HepG2 (cell line): Measurements from ENCODE around the gene PHAX. TPM values are rescaled to one million over a fixed set of nuclear protein-coding genes. Genes with fewer than 3 reads are reported as not detected.

Experiments used
- ELF4 ChIP-seq: sonication (generic); formaldehyde crosslinking; IDR thresholded peaks from 2 replicates; pipeline ENCODE4 v1.5.0; 2020; ENCODE audit warnings: missing genetic modification reagents, mild to moderate bottlenecking, moderate library complexity, borderline replicate concordance
- HOMEZ ChIP-seq: IDR thresholded peaks from 2 replicates; pipeline ENCODE4 v1.6.1; 2016; ENCODE audit warnings: low read depth
- JUND ChIP-seq: sonication (generic); formaldehyde crosslinking; IDR thresholded peaks from 2 replicates; pipeline ENCODE4 v1.8.0; 2022; ENCODE audit warnings: mild to moderate bottlenecking, missing genetic modification reagents
- MLXIP ChIP-seq: sonication (generic); formaldehyde crosslinking; IDR thresholded peaks from 2 replicates; pipeline ENCODE4 v1.9.0; 2021; ENCODE audit warnings: missing genetic modification reagents, borderline replicate concordance
- SAFB2 ChIP-seq: sonication (generic); formaldehyde crosslinking; IDR thresholded peaks from 2 replicates; pipeline ENCODE4 v1.5.1; 2020; ENCODE audit warnings: missing genetic modification reagents, low read depth, mild to moderate bottlenecking, borderline replicate concordance
- SKI ChIP-seq: fragments of 450-650 bp; IDR thresholded peaks from one replicate; pipeline ENCODE4 v1.6.1; 2018; ENCODE audit warnings: mild to moderate bottlenecking; ENCODE audit not compliant: partially characterized antibody
- SMARCE1 ChIP-seq: fragments of 450-650 bp; IDR thresholded peaks from 2 replicates; pipeline ENCODE4 v1.6.1; 2017; ENCODE audit warnings: borderline replicate concordance
- SPEN ChIP-seq: sonication (generic); formaldehyde crosslinking; IDR thresholded peaks from 2 replicates; pipeline ENCODE4 v1.5.1; 2020; ENCODE audit warnings: low read depth, mild to moderate bottlenecking, missing genetic modification reagents
- ZFY ChIP-seq: sonication (generic); formaldehyde crosslinking; IDR thresholded peaks from 2 replicates; pipeline ENCODE4 v1.4.0; 2020; ENCODE audit warnings: missing genetic modification reagents
- ZNF124 ChIP-seq: sonication (generic); formaldehyde crosslinking; IDR thresholded peaks from 2 replicates; pipeline ENCODE4 v1.4.0; 2020; ENCODE audit warnings: missing genetic modification reagents
- ZNF180 ChIP-seq: sonication (generic); formaldehyde crosslinking; IDR thresholded peaks from 2 replicates; pipeline ENCODE4 v1.4.0; 2020; ENCODE audit warnings: low read depth, missing genetic modification reagents, borderline replicate concordance
- ZNF318 ChIP-seq: sonication (generic); formaldehyde crosslinking; IDR thresholded peaks from 2 replicates; pipeline ENCODE4 v1.4.0; 2020; ENCODE audit warnings: mild to moderate bottlenecking, missing genetic modification reagents
- ZNF350 ChIP-seq: sonication (generic); formaldehyde crosslinking; IDR thresholded peaks from 2 replicates; pipeline ENCODE4 v1.4.0; 2020; ENCODE audit warnings: mild to moderate bottlenecking, low read depth, missing genetic modification reagents, borderline replicate concordance
- ZNF616 ChIP-seq: sonication (generic); formaldehyde crosslinking; IDR thresholded peaks from 2 replicates; pipeline ENCODE4 v1.5.0; 2020; ENCODE audit warnings: low read depth, mild to moderate bottlenecking, missing genetic modification reagents
- ZNF713 ChIP-seq: sonication (generic); formaldehyde crosslinking; IDR thresholded peaks from 2 replicates; pipeline ENCODE4 v1.4.0; 2020; ENCODE audit warnings: mild to moderate bottlenecking, missing genetic modification reagents
- polyA plus RNA-seq, 8 experiments: library from polyadenylated mRNA; depleted of rRNA in 3 of 8; stranded (reverse) in 7 of 8; unstranded in 1 of 8; fragments of >200 nt; fragmentation: Illumina TruSeq in 4 of 8; extraction: Trizol in 4 of 8; gene quantifications; 2 replicates each; pipeline versions ENCODE4 v1.2.1 to v1.2.3, GENCODE V29; 2011 to 2016; ENCODE audit warnings: low read depth in 4 of 8, missing spikeins in 1 of 8, mixed read lengths in 1 of 8; ENCODE audit not compliant: insufficient read depth in 1 of 8
- total RNA-seq, 5 experiments: library from RNA; depleted of rRNA; stranded (reverse); fragments of >200 nt; fragmentation: Illumina TruSeq; extraction: Trizol; gene quantifications; 2 replicates each; pipeline ENCODE4 v1.2.3, GENCODE V29; 2016; ENCODE audit warnings: low read depth in 1 of 5

The PHAX gene
- total and polyA plus RNA-seq, 2 of the 13 experiments (the other 11 are each of a cell fraction or from before 2014, with no cell fraction given), result 20.0 to 59.7 TPM

- TF ChIP-seq HOMEZ, result no peak
- 0 out of 2 replicates have a peak, but pooled peaks have one; percentile 16 for TF ChIP-seq ZNF318 (CRISPR knock-in tag)
- peak; percentile 75 for TF ChIP-seq ZNF350 (CRISPR knock-in tag)
- no peak for TF ChIP-seq ZNF713 (CRISPR knock-in tag)
- TF ChIP-seq ELF4 (CRISPR knock-in tag), result no peak
- TF ChIP-seq MLXIP (CRISPR knock-in tag), result no peak
- peak; percentile 32; the same call in 1 of the 2 replicates for TF ChIP-seq ZNF616 (CRISPR knock-in tag)
- TF ChIP-seq SPEN, result peak; percentile 93
- TF ChIP-seq ZNF124 (CRISPR knock-in tag), result no peak
- TF ChIP-seq SAFB2 (CRISPR knock-in tag), result peak; percentile 84; the same call in 1 of the 2 replicates
- no peak for TF ChIP-seq ZNF180 (CRISPR knock-in tag)
- peak; percentile 89 for TF ChIP-seq ZFY
- no peak for TF ChIP-seq SKI
- TF ChIP-seq SMARCE1, result no peak
- no peak for TF ChIP-seq JUND (CRISPR knock-in tag)
These were observed at the start of gene PHAX (continued) for GRCh38 chr5:126600631-126601511.
